Measurements from ENCODE around the gene ATP6V1C2. TPM values are rescaled to one million over a fixed set of nuclear protein-coding genes. Genes with fewer than 3 reads are reported as not detected.

ATP6V1C2 gene
- total and polyA plus RNA-seq, 2 of the 4 experiments (the other 2 are of a cell fraction): not detected

GRCh38 chr2:10795508-10796046, 74.1 kb downstream of the ATP6V1C2 start:
- H2AK9ac ChIP-seq (replicated peaks; ENCODE audit: low read depth, low read length, poor library complexity): no peak overlapping the region
- TF ChIP-seq MAFK (IDR thresholded peaks at IDR 0.05; ENCODE audit: low read depth, low read length) (no peak), CTCF (conservative IDR thresholded peaks at IDR 0.05; ENCODE audit: low read depth, low read length) (no peak), RCOR1 (IDR thresholded peaks at IDR 0.05; ENCODE audit: insufficient replicate concordance, low read length) (no peak), MXI1 (IDR thresholded peaks at IDR 0.05; ENCODE audit: borderline replicate concordance, low read depth, low read length) (no peak)
- WGBS, 2 experiments (ENCODE audit: extremely low coverage in 2 of 2, insufficient read length in 1 of 2): 80% methylated on average over 3 of the region's 7 CpGs; no CpG with 5 or more reads in 1 of the 2 experiments
- dilution Hi-C loops (cut with HindIII; ENCODE audit: low sequenced_read_pairs, unreplicated experiment) (no loop called here), in situ Hi-C loops (cut with MboI; ENCODE audit: low sequenced_read_pairs) (no loop called here), intact Hi-C loops (cut with micrococcal nuclease) (no loop called here)
- H3K23ac ChIP-seq (ENCODE audit: low read depth, low read length): no peak overlapping the region
- H2BK15ac ChIP-seq (ENCODE audit: low read depth, low read length): no peak overlapping the region
- H2BK120ac ChIP-seq (ENCODE audit: low read depth, low read length): no peak overlapping the region
- H2BK5ac ChIP-seq (ENCODE audit: low read depth, low read length, poor library complexity, severe bottlenecking): no peak overlapping the region
- H3K4me3 ChIP-seq (ENCODE audit: insufficient read depth, low read depth, low read length): no peak overlapping the region
- no peaks in the 10 kb centered on the region for H3K27me3 ChIP-seq (ENCODE audit: control insufficient read depth, insufficient read depth, low read length)
- no peak overlapping the region for H4K91ac ChIP-seq (ENCODE audit: insufficient read depth, low read depth, low read length)
- H3K56ac ChIP-seq (ENCODE audit: extremely low read depth, insufficient read depth, low read length): no peak overlapping the region
- H3K9me1 ChIP-seq (ENCODE audit: insufficient read depth, low read length): no peaks in the 10 kb centered on the region; the same call in 1 of the 2 replicates
- no peak overlapping the region for H3K4ac ChIP-seq (ENCODE audit: low read depth, low read length)
- DNase-seq (no peak), ATAC-seq (ENCODE audit: low read depth) (no peak)
- no peak overlapping the region for H3K18ac ChIP-seq (ENCODE audit: low read depth, low read length)
- no peak overlapping the region for H4K8ac ChIP-seq (ENCODE audit: low read depth in 2 of 2, low read length in 2 of 2)
- no peak overlapping the region for H3K14ac ChIP-seq (replicated peaks; ENCODE audit: low read depth, low read length)
- no peak overlapping the region for H3K9ac ChIP-seq (ENCODE audit: low read depth, low read length)
- peaks cover 32% of the 10 kb centered on the region for H4K20me1 ChIP-seq (ENCODE audit: insufficient read depth, low read length)
- peaks cover 26 to 52% of the 10 kb centered on the region in 2 experiments for H3K79me1 ChIP-seq (ENCODE audit: low read depth in 1 of 2, low read length in 2 of 2)
- H3K4me2 ChIP-seq (ENCODE audit: low read depth, low read length): no peak overlapping the region
- no TSS peak for BruUV-seq (replicated peaks)
- no peak overlapping the region for H2BK20ac ChIP-seq (ENCODE audit: low read depth, low read length)
- H4K5ac ChIP-seq (ENCODE audit: low read depth, low read length): no peak overlapping the region
- H3K4me1 ChIP-seq (ENCODE audit: control insufficient read depth, insufficient read depth, low read length): no peaks in the 10 kb centered on the region
- H3K9me3 ChIP-seq (ENCODE audit: control insufficient read depth, insufficient read depth, low read length): no peaks in the 10 kb centered on the region
- POLR2A ChIA-PET (ENCODE audit: unreplicated experiment): no interaction called here
- no peak overlapping the region for H3K27ac ChIP-seq (ENCODE audit: insufficient read depth, low read length)
- H2AFZ ChIP-seq (replicated peaks; ENCODE audit: low read length, poor library complexity): no peak overlapping the region
- CTCF ChIA-PET: no interaction called here
- peaks cover 39% of the 10 kb centered on the region for H3K36me3 ChIP-seq (ENCODE audit: control insufficient read depth, insufficient read depth, low read length)
- H2AK5ac ChIP-seq (ENCODE audit: low read depth, low read length): no peak overlapping the region
